Measurements from ENCODE around the gene CD300LF. TPM values are rescaled to one million over a fixed set of nuclear protein-coding genes. Genes with fewer than 3 reads are reported as not detected.
A peak's percentile ranks its signal among the peaks of the same experiment; 100 is the strongest.

Gene CD300LF
- total RNA-seq, 1 experiment from 2014 or later: not detected

GRCh38 chr17:74746376-74746775 is 33.7 kb upstream of the CD300LF start:
- DNase-seq: no peak
- TF ChIP-seq CTCF (IDR thresholded peaks at IDR 0.05; ENCODE audit: unreplicated experiment): no peak
- CTCF ChIA-PET: interaction anchor here (0.7 to 3.8 kb wide), 4 partner anchors 13 to 89 kb away, joined by 3 to 38 read pairs (median 20); no protein-coding TSS in a partner anchor
- no TSS peak for BruUV-seq (replicated peaks)
- peaks cover 28% of the 10 kb centered on the region for H3K27me3 Mint-ChIP-seq (ENCODE audit: unreplicated experiment)
- no peak overlapping the region for H3K4me3 Mint-ChIP-seq (ENCODE audit: low read depth, unreplicated experiment)
- no peak overlapping the region for H3K27ac Mint-ChIP-seq (ENCODE audit: unreplicated experiment)
- no peaks in the 10 kb centered on the region for H3K9me3 Mint-ChIP-seq (ENCODE audit: low read depth, unreplicated experiment)
- peaks cover 42% of the 10 kb centered on the region for H3K36me3 Mint-ChIP-seq (ENCODE audit: insufficient read depth, unreplicated experiment)
- peaks cover 20% of the 10 kb centered on the region for H3K4me1 Mint-ChIP-seq (ENCODE audit: low read depth, unreplicated experiment)
- intact Hi-C loops (cut with micrococcal nuclease; ENCODE audit: unreplicated experiment): loop anchor here (5.0 kb wide), 1 partner anchor 36 kb away; no protein-coding TSS in a partner anchor

- H3K27me3 Mint-ChIP-seq (ENCODE audit: unreplicated experiment): peaks cover 35% of the 10 kb centered on the region
- no TSS peak for BruUV-seq (replicated peaks)
- TF ChIP-seq CTCF (IDR thresholded peaks at IDR 0.05; ENCODE audit: unreplicated experiment): no peak
- no peak for DNase-seq
- no peaks in the 10 kb centered on the region for H3K9me3 Mint-ChIP-seq (ENCODE audit: low read depth, unreplicated experiment)
- H3K36me3 Mint-ChIP-seq (ENCODE audit: insufficient read depth, unreplicated experiment): peaks cover 35% of the 10 kb centered on the region
- no peak overlapping the region for H3K4me3 Mint-ChIP-seq (ENCODE audit: low read depth, unreplicated experiment)
- H3K4me1 Mint-ChIP-seq (ENCODE audit: low read depth, unreplicated experiment): peaks cover 14% of the 10 kb centered on the region
- CTCF ChIA-PET: interaction anchor here (0.6 to 3.8 kb wide), 9 partner anchors 14 to 117 kb away, joined by 3 to 38 read pairs (median 7); partner anchors contain the start of gene NAT9
- H3K27ac Mint-ChIP-seq (ENCODE audit: unreplicated experiment): no peak overlapping the region
- intact Hi-C loops (cut with micrococcal nuclease; ENCODE audit: unreplicated experiment): loop anchor here (5.0 kb wide), 1 partner anchor 37 kb away; no protein-coding TSS in a partner anchor
Measured at GRCh38 chr17:74745548-74746177, 32.9 kb upstream of the CD300LF start.

- Mint-ChIP-seq H3K27ac (ENCODE audit: unreplicated experiment) (no peak overlapping the region), H3K4me3 (ENCODE audit: low read depth, unreplicated experiment) (peak overlapping the region; percentile 6), H3K27me3 (ENCODE audit: unreplicated experiment) (peaks cover 42% of the 10 kb centered on the region), H3K4me1 (ENCODE audit: low read depth, unreplicated experiment) (peaks cover 14% of the 10 kb centered on the region), H3K36me3 (ENCODE audit: insufficient read depth, unreplicated experiment) (peaks cover 28% of the 10 kb centered on the region), H3K9me3 (ENCODE audit: low read depth, unreplicated experiment) (no peaks in the 10 kb centered on the region)
- no TSS peak for BruUV-seq (replicated peaks)
- CTCF ChIA-PET: interaction anchor here (0.6 to 3.8 kb wide), 13 partner anchors 13 to 835 kb away, joined by 3 to 38 read pairs (median 6); partner anchors contain the start of gene NAT9
- DNase-seq: peak; percentile 95
- intact Hi-C loops (cut with micrococcal nuclease; ENCODE audit: unreplicated experiment): loop anchor here (1.0 to 5.0 kb wide), 2 partner anchors 25 to 37 kb away; no protein-coding TSS in a partner anchor
- TF ChIP-seq CTCF (IDR thresholded peaks at IDR 0.05; ENCODE audit: unreplicated experiment): peak; percentile 98
Measured at GRCh38 chr17:74744714-74745547, 32.2 kb upstream of the CD300LF start.

- peaks cover 48% of the 10 kb centered on the region for H3K27me3 Mint-ChIP-seq (ENCODE audit: unreplicated experiment)
- peak overlapping the region; percentile 6 for H3K4me3 Mint-ChIP-seq (ENCODE audit: low read depth, unreplicated experiment)
- intact Hi-C loops (cut with micrococcal nuclease; ENCODE audit: unreplicated experiment): loop anchor here (1.0 kb wide), 1 partner anchor 26 kb away; no protein-coding TSS in a partner anchor
- CTCF ChIA-PET: interaction anchor here (0.6 to 3.8 kb wide), 10 partner anchors 13 to 835 kb away, joined by 3 to 38 read pairs (median 6); partner anchors contain the start of gene NAT9
- H3K36me3 Mint-ChIP-seq (ENCODE audit: insufficient read depth, unreplicated experiment): peaks cover 22% of the 10 kb centered on the region
- no peak for DNase-seq
- no peak for TF ChIP-seq CTCF (IDR thresholded peaks at IDR 0.05; ENCODE audit: unreplicated experiment)
- peaks cover 17% of the 10 kb centered on the region for H3K4me1 Mint-ChIP-seq (ENCODE audit: low read depth, unreplicated experiment)
- no peak overlapping the region for H3K27ac Mint-ChIP-seq (ENCODE audit: unreplicated experiment)
- H3K9me3 Mint-ChIP-seq (ENCODE audit: low read depth, unreplicated experiment): no peaks in the 10 kb centered on the region
- BruUV-seq (replicated peaks): no TSS peak
Measured at GRCh38 chr17:74744349-74744713, 31.6 kb upstream of the CD300LF start.
